Measurements from ENCODE around the gene ANKRD27.

DNA sequence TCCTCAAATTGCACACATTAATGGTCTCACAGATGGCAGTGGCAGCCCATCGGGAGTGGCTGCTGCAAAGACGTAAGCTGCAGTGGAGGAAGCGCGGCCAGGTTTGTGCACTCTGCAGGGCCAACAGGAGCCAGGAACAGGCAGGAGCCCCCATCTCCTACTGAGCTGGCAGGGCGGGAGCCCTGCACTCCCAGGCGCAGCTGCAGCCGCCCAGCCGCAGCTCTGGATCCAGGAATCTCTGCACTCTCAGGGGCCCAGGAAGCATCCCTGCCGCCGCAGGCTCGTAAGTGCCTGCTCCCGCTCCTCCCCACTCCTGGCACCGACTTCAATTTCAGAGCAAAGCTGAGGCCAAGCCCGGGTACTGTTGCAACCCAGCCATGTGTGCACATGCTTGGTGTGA is 37.5 kb downstream of the ANKRD27 start:
- TF ChIP-seq, protein P1, sequence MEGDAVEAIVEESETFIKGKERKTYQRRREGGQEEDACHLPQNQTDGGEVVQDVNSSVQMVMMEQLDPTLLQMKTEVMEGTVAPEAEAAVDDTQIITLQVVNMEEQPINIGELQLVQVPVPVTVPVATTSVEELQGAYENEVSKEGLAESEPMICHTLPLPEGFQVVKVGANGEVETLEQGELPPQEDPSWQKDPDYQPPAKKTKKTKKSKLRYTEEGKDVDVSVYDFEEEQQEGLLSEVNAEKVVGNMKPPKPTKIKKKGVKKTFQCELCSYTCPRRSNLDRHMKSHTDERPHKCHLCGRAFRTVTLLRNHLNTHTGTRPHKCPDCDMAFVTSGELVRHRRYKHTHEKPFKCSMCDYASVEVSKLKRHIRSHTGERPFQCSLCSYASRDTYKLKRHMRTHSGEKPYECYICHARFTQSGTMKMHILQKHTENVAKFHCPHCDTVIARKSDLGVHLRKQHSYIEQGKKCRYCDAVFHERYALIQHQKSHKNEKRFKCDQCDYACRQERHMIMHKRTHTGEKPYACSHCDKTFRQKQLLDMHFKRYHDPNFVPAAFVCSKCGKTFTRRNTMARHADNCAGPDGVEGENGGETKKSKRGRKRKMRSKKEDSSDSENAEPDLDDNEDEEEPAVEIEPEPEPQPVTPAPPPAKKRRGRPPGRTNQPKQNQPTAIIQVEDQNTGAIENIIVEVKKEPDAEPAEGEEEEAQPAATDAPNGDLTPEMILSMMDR (IDR thresholded peaks at IDR 0.05), result no peak
- no peak for TF ChIP-seq POLR2A (IDR thresholded peaks at IDR 0.05)

Data from Peyer's patch (tissue), 4 donors.